GM18868 (cell line): ENCODE measurements around the gene ARL14EP.

Experiments used
- ATAC-seq: cut with Tn5 transposase; IDR thresholded peaks from one replicate; pipeline ENCODE4 v1.9.1; 2021; ENCODE audit warnings: mild to moderate bottlenecking, moderate library complexity; ENCODE audit not compliant: unreplicated experiment

ARL14EP gene

DNA sequence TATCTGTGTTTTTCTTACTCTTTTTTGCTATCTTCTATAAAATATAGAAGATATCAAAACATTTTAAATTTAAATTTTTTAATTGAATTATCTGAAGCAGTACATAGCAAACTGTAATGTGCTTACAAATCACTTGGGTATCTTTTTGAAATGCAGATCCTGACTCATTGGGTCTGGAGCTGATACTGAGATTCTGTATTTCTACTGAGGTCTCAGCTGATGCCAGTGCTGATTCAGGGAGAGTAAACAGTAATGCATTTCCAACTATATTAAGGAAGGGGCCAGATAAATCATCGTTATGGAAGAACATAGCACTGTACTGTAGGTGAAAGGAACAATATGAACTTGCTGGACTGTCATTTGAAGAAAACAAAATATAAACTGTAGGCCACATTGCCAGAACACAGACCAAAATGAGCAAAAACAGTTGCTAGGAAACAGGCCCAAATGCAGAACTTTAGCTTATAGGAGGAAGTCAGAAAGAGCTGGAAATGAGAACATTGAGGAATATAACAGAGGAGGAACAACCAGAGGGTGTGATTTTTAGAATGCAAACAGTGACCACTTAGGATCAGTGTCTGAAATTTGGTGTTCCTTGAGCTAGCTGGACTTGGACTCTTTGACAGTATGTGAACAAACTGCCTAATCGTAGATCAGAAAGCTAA is 3.3 kb downstream of the ARL14EP start:
- no peak for ATAC-seq

DNA sequence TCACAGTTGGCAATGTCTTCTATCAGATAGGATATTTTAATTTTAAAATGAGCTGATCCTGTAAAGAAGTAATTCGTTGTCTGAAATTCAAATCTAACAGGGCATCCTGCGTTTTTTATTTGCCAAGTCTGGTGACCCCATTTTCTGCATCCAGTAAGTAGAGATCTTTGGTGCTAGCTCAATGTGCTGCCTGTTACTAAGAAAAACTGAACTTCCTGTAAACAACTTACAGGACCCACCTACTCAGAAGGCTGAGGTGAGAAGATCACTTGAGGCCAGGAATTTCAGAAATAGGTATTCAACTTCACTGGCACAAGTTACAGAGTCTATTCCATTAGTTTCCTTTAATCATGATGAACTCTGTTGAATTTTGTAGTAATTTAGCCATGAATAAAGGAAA is 4.0 kb downstream of the ARL14EP start:
- ATAC-seq = no peak

DNA sequence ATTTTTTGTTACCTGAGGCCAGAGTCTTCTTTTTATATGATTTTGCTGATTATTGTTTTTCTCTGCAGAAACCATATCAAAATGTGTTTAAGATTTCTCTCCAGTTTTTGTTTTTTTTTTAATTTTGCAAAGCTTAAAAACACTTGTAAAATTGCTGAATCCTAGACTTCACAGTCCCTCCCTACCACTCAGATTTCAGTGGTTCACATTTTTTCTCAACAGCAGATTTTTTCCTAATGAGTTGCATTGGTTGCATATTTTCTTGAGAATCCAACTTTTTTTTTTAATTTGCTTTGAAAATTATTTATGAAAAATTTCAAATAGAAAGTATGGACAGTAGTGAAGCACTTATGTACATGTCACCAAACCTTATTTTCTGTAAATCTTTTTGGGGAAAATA is 5.8 kb downstream of the ARL14EP start:
- no peak for ATAC-seq

GRCh38 chr11:30329150-30329940 is 6.4 kb downstream of the ARL14EP start:
- ATAC-seq = no peak

DNA sequence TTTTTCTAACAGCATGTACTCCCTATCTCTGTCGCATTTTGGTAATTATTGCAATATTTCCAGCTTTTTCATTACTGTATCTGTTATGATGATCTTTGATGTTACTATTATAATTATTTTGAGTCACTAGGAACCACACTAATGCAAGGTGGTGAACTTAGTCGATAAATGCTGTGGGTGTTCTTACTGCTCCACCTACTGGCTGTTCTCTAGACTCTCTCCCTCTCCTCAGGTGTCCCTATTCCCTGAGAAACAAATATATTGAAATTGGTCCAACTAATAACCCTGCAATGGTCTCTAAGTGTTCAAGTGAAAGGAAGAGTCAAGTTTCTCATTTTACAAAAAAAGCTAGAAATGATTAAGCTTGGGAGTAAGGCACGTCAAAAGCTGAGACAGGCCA is 10.5 kb downstream of the ARL14EP start:
- ATAC-seq = peak; percentile 68

DNA sequence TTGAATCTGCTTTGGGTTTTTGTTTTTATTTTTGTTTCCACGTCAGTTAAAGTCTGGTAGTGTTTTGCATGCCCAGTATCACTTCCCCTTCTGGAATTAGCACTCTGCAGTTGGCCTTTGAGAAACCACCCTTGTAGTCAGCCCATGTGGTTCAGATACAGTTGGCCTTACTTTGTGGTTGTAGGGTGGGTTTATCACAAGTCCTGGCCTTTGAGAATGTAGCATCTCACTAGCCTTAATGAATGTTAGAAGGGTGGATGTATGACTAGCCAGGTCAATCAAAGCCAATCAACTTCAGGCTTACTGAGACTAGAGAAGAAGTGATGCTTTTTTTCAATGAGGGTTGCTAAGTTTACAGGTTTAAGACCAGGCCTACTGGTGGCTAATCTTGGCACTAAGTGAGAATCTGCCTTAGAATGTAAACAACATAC is 19.8 kb downstream of the ARL14EP start:
- peak; percentile 94 for ATAC-seq

DNA sequence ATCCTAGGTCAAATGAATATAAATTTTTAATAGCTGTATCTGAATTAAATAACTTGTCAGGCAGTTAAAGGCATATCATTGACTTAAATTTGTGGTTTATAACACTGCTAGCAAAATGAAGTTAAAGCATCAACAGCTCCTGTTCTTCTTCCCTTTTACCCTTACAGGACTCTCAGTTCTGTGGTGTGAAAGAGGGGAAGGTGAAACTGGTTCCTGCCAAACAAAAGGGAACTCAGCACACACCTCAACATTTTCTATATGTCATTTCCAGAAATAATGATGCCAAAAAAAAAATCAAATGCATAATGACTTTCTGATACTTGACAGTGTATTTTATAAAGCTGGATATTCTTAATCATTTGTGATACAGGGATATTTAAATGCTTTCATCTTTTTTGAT is 21.2 kb downstream of the ARL14EP start:
- ATAC-seq = peak; percentile 19

- ATAC-seq = no peak
Observed at GRCh38 chr11:30345644-30346043, 22.7 kb downstream of the ARL14EP start.

DNA sequence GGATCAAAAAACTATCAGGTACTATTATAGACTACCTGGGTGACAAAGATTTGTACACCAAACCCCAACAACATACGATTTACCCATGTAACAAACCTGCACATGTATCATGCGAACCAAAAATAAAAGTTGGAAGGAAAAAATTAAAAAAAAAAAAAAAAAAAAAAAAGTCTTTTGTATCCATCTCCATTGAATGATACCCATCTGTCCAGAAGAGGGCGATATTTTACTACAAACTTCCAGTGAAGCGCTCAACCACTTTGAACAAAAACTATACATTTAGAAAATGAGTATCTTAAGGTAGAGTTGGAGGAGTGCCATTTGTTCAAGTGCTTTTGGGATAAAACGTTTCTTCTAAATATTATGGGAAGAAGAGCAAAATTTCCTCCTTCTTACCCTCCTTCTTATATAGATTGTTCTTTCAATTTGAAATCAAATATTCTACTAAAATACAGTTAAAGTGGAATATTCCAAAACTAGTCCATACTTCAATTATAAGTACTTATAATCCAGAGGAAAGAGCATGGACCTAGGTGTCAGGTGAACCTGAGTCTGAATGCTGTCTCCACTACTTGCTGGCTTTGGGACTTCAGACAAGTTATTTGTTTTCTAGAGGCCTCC is 23.3 kb downstream of the ARL14EP start:
- no peak for ATAC-seq

DNA sequence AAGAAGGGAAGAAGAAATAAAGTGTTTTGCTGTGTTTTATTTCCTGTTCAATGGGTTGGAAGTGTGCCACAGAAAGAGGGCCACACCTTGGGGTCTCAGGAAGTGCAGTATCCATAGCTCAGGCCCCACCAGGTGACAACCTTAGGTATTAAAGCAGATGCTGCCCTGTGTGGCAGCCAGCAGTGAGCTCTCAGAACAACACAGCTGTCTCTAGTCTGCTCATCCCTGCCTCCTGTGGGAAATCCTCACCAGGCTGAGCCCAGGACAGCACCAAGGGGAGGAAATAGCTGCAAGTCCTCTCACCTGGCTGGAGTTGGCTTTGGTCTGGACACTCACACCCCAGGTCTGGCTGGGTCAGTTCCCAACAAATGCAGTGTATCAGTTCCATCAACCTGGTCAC is 25.1 kb downstream of the ARL14EP start:
- no peak for ATAC-seq

DNA sequence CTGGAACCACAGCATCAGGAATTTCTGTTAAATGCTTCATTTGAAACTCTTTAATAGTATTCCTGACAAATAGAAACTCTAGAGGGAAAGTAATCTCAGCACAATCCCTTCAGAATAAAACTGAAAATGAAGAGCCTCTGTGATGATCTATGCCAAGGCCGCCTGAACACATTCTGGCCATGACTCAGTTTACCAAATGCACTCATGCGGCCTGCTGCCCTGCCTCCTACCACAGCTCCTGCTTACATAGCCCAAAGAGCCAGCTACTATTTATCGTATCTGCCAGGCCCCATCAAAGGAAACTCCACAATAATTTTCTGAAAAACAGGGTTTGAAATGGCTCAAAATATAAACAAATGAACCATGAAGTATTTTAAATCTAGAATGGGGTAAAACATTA is 27.0 kb downstream of the ARL14EP start:
- ATAC-seq = no peak

GRCh38 chr11:30350384-30350783 is 27.5 kb downstream of the ARL14EP start:
- ATAC-seq = no peak

DNA sequence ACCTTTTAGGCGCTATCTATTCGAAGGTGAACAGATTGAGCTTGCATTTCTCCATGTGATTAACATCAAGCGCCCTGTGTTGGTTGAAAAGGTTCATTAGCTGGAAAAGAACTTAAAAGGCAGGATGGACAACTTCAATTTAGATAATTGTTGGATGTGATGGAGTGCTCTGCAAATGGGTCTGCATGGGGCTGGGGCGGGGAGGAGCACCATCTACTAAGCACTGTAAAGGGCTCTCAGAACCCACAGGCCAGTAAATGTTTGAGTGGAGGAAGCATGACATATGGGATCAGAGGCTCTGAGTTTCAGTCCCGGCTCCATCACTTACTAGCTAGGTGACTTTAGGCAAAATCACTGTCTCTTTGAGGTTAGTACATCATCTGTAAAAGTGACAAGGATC is 28.2 kb downstream of the ARL14EP start:
- no peak for ATAC-seq

GRCh38 chr11:30356391-30356790 is 33.5 kb downstream of the ARL14EP start:
- ATAC-seq = no peak

GRCh38 chr11:30357872-30358271 is 35.0 kb downstream of the ARL14EP start:
- no peak for ATAC-seq

- ATAC-seq = no peak
Observed at GRCh38 chr11:30358536-30358935, 35.6 kb downstream of the ARL14EP start.

- ATAC-seq = no peak
Observed at GRCh38 chr11:30360741-30361140, 37.8 kb downstream of the ARL14EP start.

- ATAC-seq = no peak
Observed at GRCh38 chr11:30364139-30364836, 41.4 kb downstream of the ARL14EP start.

DNA sequence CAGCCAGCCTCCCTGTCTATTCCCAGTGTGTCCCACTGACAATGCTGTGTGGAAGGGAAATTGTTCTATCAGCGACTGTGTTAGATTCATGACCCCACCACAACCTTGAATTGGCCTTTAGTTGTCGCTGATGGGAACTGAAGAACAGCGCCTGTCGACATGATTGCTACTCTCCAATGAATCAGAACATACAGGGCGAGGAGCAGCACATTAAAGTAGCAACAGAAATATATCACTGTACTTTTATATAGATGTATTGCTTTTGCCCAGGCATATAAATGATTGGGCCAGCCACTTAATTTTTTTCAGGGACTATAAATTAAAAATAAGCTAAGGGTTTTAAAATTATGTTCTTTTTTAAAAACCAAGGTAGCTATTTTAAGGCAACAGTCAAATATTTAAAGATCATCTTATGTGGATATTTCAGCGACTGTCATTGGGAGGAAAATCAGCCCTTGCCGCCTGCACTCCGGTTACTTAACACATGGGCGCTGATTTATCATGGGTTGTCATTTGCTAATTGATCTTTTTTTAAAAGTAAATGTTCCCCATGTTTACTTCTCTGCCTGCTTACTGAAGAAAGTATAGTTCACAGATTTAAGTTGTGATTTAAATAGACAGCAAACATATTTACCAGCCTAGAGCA is 42.1 kb downstream of the ARL14EP start:
- ATAC-seq = no peak

GRCh38 chr11:30365793-30366517 is 43.1 kb downstream of the ARL14EP start:
- no peak for ATAC-seq
